HepG2 (cell line): Measurements from ENCODE around the gene RBM3. TPM values are rescaled to one million over a fixed set of nuclear protein-coding genes. Genes with fewer than 3 reads are reported as not detected.
A peak's percentile ranks its signal among the peaks of the same experiment; 100 is the strongest.

Experiments
- CBX2 ChIP-seq, 2 experiments: fragments of 200-600 bp in 1 of 2; sonication (generic); formaldehyde crosslinking in 1 of 2; IDR thresholded peaks; 2 replicates each; pipeline versions ENCODE4 v1.7.0 to v1.8.1; 2018 to 2022; ENCODE audit warnings: low read depth in 2 of 2, low read length in 1 of 2, mild to moderate bottlenecking in 1 of 2, missing genetic modification reagents in 1 of 2
- CEBPG ChIP-seq: IDR thresholded peaks from 2 replicates; pipeline ENCODE4 v1.6.1; 2016
- CREB1 ChIP-seq, 2 experiments: fragments of 450-650 bp in 1 of 2; IDR thresholded peaks; 2 replicates each; pipeline ENCODE4 v1.6.1; 2016 to 2017; ENCODE audit warnings: control low read depth in 1 of 2, mild to moderate bottlenecking in 1 of 2, missing compliant biosample characterization in 1 of 2, missing genetic modification characterization in 1 of 2
- FOSL2 ChIP-seq: sonication (generic); formaldehyde crosslinking; IDR thresholded peaks from 2 replicates; pipeline ENCODE4 v1.4.0; 2020; ENCODE audit warnings: missing genetic modification reagents
- GABPA ChIP-seq, 2 experiments: IDR thresholded peaks; 2 replicates each; pipeline ENCODE4 v1.6.1; 2011 to 2016; ENCODE audit warnings: low read depth in 2 of 2, low read length in 1 of 2, missing biosample characterization in 1 of 2, missing genetic modification characterization in 1 of 2
- MIER2 ChIP-seq: IDR thresholded peaks from 2 replicates; pipeline ENCODE4 v1.6.1; 2016; ENCODE audit warnings: missing biosample characterization, missing genetic modification reagents
- MYC ChIP-seq: sonication (generic); formaldehyde crosslinking; IDR thresholded peaks from 2 replicates; pipeline ENCODE4 v1.9.0; 2021; ENCODE audit warnings: missing genetic modification reagents, borderline replicate concordance
- SAP130 ChIP-seq: IDR thresholded peaks from 2 replicates; pipeline ENCODE4 v1.6.1; 2016; ENCODE audit warnings: low read depth
- SOX5 ChIP-seq: IDR thresholded peaks from 2 replicates; pipeline ENCODE4 v1.6.1; 2016; ENCODE audit warnings: borderline replicate concordance
- ZFP1 ChIP-seq: IDR thresholded peaks from 2 replicates; pipeline ENCODE4 v1.6.1; 2016
- ZMYM2 ChIP-seq: sonication (generic); formaldehyde crosslinking; IDR thresholded peaks from 2 replicates; pipeline ENCODE4 v1.8.0; 2022; ENCODE audit warnings: mild to moderate bottlenecking, missing genetic modification reagents
- ZNF326 ChIP-seq: sonication (generic); formaldehyde crosslinking; IDR thresholded peaks from 2 replicates; pipeline ENCODE4 v1.4.0; 2020; ENCODE audit warnings: missing genetic modification reagents, borderline replicate concordance
- ZNF878 ChIP-seq: sonication (generic); formaldehyde crosslinking; IDR thresholded peaks from 2 replicates; pipeline ENCODE4 v1.8.1; 2023; ENCODE audit warnings: mild to moderate bottlenecking, missing genetic modification reagents, moderate library complexity
- polyA plus RNA-seq, 8 experiments: library from polyadenylated mRNA; depleted of rRNA in 3 of 8; stranded (reverse) in 7 of 8; unstranded in 1 of 8; fragments of >200 nt; fragmentation: Illumina TruSeq in 4 of 8; extraction: Trizol in 4 of 8; gene quantifications; 2 replicates each; pipeline versions ENCODE4 v1.2.1 to v1.2.3, GENCODE V29; 2011 to 2016; ENCODE audit warnings: low read depth in 4 of 8, missing spikeins in 1 of 8, mixed read lengths in 1 of 8; ENCODE audit not compliant: insufficient read depth in 1 of 8
- total RNA-seq, 5 experiments: library from RNA; depleted of rRNA; stranded (reverse); fragments of >200 nt; fragmentation: Illumina TruSeq; extraction: Trizol; gene quantifications; 2 replicates each; pipeline ENCODE4 v1.2.3, GENCODE V29; 2016; ENCODE audit warnings: low read depth in 1 of 5
- TF ChIP-seq, protein P1 (sequence below): IDR thresholded peaks from 2 replicates; pipeline ENCODE4 v1.6.1; 2012; ENCODE audit warnings: inconsistent platforms
- TF ChIP-seq, protein P2 (sequence below): sonication (generic); formaldehyde crosslinking; IDR thresholded peaks from 2 replicates; pipeline ENCODE4 v1.5.1; 2020; ENCODE audit warnings: mild to moderate bottlenecking, missing genetic modification reagents, moderate library complexity
- TF ChIP-seq, protein P3 (sequence below): fragments of 450-650 bp; IDR thresholded peaks from 2 replicates; pipeline ENCODE4 v1.6.1; 2016
- TF ChIP-seq, protein P4 (sequence below): sonication (generic); formaldehyde crosslinking; IDR thresholded peaks from 2 replicates; pipeline ENCODE4 v1.8.0; 2022; ENCODE audit warnings: low read depth, missing genetic modification reagents
- TF ChIP-seq, protein P5 (sequence below): sonication (generic); formaldehyde crosslinking; IDR thresholded peaks from 2 replicates; pipeline ENCODE4 v1.5.0; 2020; ENCODE audit warnings: mild to moderate bottlenecking, missing genetic modification reagents

The RBM3 gene
- total and polyA plus RNA-seq, 2 of the 13 experiments (the other 11 are each of a cell fraction or from before 2014, with no cell fraction given), result 123 to 182 TPM

DNA sequence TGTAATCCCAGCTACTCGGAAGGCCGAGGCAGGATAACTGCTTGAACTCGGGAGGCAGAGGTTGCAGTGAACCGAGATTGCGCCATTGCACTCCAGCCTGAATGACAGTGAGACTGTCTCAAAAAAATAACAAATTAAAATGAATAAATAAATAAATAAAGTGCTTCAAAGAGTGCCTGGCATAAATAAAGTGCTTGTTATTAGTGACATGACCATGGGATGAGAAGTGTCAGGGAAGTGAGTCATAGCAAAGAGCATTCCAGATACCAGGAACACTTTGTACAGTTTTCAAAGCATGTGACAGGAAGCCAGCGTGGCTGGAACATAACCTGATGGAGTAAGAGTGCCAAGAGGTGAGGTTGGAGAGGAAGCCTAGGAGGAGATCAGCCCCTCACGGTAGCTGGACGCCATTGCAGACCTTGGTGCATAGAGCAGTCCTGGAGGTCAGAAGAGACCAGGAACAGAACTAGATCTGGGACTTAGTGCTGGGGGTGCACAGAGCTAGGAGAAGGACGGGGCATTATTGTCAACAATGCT is 17.0 kb downstream of the RBM3 start (continued):
- TF ChIP-seq, protein P1, sequence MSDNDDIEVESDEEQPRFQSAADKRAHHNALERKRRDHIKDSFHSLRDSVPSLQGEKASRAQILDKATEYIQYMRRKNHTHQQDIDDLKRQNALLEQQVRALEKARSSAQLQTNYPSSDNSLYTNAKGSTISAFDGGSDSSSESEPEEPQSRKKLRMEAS, result peak; percentile 33; the same call in 1 of the 2 replicates
- 0 out of 2 replicates have a peak, but pooled peaks have one; percentile 9 for TF ChIP-seq CREB1 (IDR thresholded peaks at IDR 0.05)
- no peak for TF ChIP-seq CREB1 (CRISPR knock-in tag; IDR thresholded peaks at IDR 0.05)
- 0 out of 2 replicates have a peak, but pooled peaks have one; percentile 51 for TF ChIP-seq ZNF878
- no peak for TF ChIP-seq GABPA (IDR thresholded peaks at IDR 0.05; ENCODE audit: low read depth, low read length)
- peak; percentile 79 for TF ChIP-seq GABPA (CRISPR knock-in tag; IDR thresholded peaks at IDR 0.05; ENCODE audit: low read depth)
- TF ChIP-seq FOSL2 (CRISPR knock-in tag), result peak; percentile 88
- TF ChIP-seq ZMYM2 (CRISPR knock-in tag), result 0 out of 2 replicates have a peak, but pooled peaks have one; percentile 37
- TF ChIP-seq CEBPG, result 0 out of 2 replicates have a peak, but pooled peaks have one; percentile 4
- TF ChIP-seq ZFP1 (CRISPR knock-in tag), result no peak
- TF ChIP-seq ZNF326, result no peak
- no peak for TF ChIP-seq CBX2 (IDR thresholded peaks at IDR 0.05; ENCODE audit: low read depth, low read length)
- no peak for TF ChIP-seq CBX2 (CRISPR knock-in tag; IDR thresholded peaks at IDR 0.05; ENCODE audit: low read depth)
- 0 out of 2 replicates have a peak, but pooled peaks have one; percentile 20 for TF ChIP-seq MYC (CRISPR knock-in tag)
- TF ChIP-seq, protein P2, sequence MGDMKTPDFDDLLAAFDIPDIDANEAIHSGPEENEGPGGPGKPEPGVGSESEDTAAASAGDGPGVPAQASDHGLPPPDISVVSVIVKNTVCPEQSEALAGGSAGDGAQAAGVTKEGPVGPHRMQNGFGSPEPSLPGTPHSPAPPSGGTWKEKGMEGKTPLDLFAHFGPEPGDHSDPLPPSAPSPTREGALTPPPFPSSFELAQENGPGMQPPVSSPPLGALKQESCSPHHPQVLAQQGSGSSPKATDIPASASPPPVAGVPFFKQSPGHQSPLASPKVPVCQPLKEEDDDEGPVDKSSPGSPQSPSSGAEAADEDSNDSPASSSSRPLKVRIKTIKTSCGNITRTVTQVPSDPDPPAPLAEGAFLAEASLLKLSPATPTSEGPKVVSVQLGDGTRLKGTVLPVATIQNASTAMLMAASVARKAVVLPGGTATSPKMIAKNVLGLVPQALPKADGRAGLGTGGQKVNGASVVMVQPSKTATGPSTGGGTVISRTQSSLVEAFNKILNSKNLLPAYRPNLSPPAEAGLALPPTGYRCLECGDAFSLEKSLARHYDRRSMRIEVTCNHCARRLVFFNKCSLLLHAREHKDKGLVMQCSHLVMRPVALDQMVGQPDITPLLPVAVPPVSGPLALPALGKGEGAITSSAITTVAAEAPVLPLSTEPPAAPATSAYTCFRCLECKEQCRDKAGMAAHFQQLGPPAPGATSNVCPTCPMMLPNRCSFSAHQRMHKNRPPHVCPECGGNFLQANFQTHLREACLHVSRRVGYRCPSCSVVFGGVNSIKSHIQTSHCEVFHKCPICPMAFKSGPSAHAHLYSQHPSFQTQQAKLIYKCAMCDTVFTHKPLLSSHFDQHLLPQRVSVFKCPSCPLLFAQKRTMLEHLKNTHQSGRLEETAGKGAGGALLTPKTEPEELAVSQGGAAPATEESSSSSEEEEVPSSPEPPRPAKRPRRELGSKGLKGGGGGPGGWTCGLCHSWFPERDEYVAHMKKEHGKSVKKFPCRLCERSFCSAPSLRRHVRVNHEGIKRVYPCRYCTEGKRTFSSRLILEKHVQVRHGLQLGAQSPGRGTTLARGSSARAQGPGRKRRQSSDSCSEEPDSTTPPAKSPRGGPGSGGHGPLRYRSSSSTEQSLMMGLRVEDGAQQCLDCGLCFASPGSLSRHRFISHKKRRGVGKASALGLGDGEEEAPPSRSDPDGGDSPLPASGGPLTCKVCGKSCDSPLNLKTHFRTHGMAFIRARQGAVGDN (CRISPR knock-in tag), result peak; percentile 22; the same call in 1 of the 2 replicates
- TF ChIP-seq, protein P3, sequence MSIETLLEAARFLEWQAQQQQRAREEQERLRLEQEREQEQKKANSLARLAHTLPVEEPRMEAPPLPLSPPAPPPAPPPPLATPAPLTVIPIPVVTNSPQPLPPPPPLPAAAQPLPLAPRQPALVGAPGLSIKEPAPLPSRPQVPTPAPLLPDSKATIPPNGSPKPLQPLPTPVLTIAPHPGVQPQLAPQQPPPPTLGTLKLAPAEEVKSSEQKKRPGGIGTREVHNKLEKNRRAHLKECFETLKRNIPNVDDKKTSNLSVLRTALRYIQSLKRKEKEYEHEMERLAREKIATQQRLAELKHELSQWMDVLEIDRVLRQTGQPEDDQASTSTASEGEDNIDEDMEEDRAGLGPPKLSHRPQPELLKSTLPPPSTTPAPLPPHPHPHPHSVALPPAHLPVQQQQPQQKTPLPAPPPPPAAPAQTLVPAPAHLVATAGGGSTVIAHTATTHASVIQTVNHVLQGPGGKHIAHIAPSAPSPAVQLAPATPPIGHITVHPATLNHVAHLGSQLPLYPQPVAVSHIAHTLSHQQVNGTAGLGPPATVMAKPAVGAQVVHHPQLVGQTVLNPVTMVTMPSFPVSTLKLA, result no peak
- 0 out of 2 replicates have a peak, but pooled peaks have one; percentile 11 for TF ChIP-seq SOX5 (CRISPR knock-in tag)
- TF ChIP-seq, protein P4, sequence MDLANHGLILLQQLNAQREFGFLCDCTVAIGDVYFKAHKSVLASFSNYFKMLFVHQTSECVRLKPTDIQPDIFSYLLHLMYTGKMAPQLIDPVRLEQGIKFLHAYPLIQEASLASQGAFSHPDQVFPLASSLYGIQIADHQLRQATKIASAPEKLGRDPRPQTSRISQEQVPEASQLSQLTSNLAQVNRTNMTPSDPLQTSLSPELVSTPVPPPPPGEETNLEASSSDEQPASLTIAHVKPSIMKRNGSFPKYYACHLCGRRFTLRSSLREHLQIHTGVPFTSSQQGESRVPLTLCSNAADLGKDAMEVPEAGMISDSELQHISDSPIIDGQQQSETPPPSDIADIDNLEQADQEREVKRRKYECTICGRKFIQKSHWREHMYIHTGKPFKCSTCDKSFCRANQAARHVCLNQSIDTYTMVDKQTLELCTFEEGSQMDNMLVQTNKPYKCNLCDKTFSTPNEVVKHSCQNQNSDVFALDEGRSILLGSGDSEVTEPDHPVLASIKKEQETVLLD (CRISPR knock-in tag), result no peak
- no peak for TF ChIP-seq MIER2
- peak; percentile 68 for TF ChIP-seq SAP130 (CRISPR knock-in tag)
- TF ChIP-seq, protein P5, sequence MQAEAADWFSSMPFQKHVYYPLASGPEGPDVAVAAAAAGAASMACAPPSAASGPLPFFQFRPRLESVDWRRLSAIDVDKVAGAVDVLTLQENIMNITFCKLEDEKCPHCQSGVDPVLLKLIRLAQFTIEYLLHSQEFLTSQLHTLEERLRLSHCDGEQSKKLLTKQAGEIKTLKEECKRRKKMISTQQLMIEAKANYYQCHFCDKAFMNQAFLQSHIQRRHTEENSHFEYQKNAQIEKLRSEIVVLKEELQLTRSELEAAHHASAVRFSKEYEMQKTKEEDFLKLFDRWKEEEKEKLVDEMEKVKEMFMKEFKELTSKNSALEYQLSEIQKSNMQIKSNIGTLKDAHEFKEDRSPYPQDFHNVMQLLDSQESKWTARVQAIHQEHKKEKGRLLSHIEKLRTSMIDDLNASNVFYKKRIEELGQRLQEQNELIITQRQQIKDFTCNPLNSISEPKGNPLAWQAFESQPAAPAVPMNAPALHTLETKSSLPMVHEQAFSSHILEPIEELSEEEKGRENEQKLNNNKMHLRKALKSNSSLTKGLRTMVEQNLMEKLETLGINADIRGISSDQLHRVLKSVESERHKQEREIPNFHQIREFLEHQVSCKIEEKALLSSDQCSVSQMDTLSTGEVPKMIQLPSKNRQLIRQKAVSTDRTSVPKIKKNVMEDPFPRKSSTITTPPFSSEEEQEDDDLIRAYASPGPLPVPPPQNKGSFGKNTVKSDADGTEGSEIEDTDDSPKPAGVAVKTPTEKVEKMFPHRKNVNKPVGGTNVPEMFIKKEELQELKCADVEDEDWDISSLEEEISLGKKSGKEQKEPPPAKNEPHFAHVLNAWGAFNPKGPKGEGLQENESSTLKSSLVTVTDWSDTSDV (CRISPR knock-in tag), result no peak
